H1 (cell line): ENCODE measurements around the gene WDR27. TPM values are rescaled to one million over a fixed set of nuclear protein-coding genes. Genes with fewer than 3 reads are reported as not detected.

Experiments used
- CTCF ChIA-PET: fragments of 300-600 bp; sonication (Branson Sonifier 250); formaldehyde crosslinking; loops from one replicate; lab custom pipeline; 2021; ENCODE audit not compliant: partially characterized antibody; lab: Charles Lee
- POLR2A ChIA-PET: fragments of 300-600 bp; sonication (Branson Sonifier 250); formaldehyde crosslinking; loops from one replicate; lab custom pipeline; 2021; ENCODE audit warnings: inconsistent platforms; ENCODE audit not compliant: partially characterized antibody; lab: Charles Lee
- DNase-seq, 2 experiments: peaks; one replicate each; pipeline versions ENCODE4 v3.0.0 to v3.0.0-alpha.2; 2010 to 2022; ENCODE audit warnings: low spot score in 2 of 2, low read depth in 1 of 2, mixed read lengths in 1 of 2
- FAIRE-seq: peaks from 2 replicates; lab custom pipeline; 2011; peaks lifted over from hg19 to GRCh38; lab: Jason Lieb, UNC
- H2AFZ ChIP-seq: 2 replicates; pipeline ENCODE4 v1.8.1; 2012; ENCODE audit warnings: low read length, inconsistent platforms
- H2AK5ac ChIP-seq: 2 replicates; pipeline ENCODE4 v1.6.1; 2013; ENCODE audit warnings: low read depth, low read length
- H2BK120ac ChIP-seq: replicated peaks from 2 replicates; pipeline ENCODE3; 2013; ENCODE audit warnings: low read depth, low read length, inconsistent platforms
- H2BK12ac ChIP-seq: 2 replicates; pipeline ENCODE4 v1.6.1; 2013; ENCODE audit warnings: low read depth, low read length
- H2BK15ac ChIP-seq: 2 replicates; pipeline ENCODE4 v1.6.1; 2013; ENCODE audit warnings: low read length
- H2BK20ac ChIP-seq: 2 replicates; pipeline ENCODE4 v1.6.1; 2013; ENCODE audit warnings: low read length
- H2BK5ac ChIP-seq: 2 replicates; pipeline ENCODE4 v1.6.1; 2013; ENCODE audit warnings: low read depth, low read length
- H3K14ac ChIP-seq: 2 replicates; pipeline ENCODE4 v1.6.1; 2013; ENCODE audit warnings: inconsistent platforms; ENCODE audit not compliant: insufficient read length
- H3K18ac ChIP-seq: 2 replicates; pipeline ENCODE4 v1.6.1; 2013; ENCODE audit warnings: low read length; ENCODE audit errors: extremely low read depth
- H3K23ac ChIP-seq: 2 replicates; pipeline ENCODE4 v1.6.1; 2013; ENCODE audit warnings: inconsistent platforms; ENCODE audit not compliant: insufficient read length
- H3K23me2 ChIP-seq: 2 replicates; pipeline ENCODE4 v1.6.1; 2013; ENCODE audit warnings: low read depth, low read length
- H3K27ac ChIP-seq: 2 replicates; pipeline ENCODE4 v1.6.1; 2011; ENCODE audit warnings: low read depth, low read length, inconsistent platforms
- H3K27me3 ChIP-seq, 4 experiments: replicated peaks in 1 of 4; 1 replicate in 1 of 4; 2 replicates in 3 of 4; pipeline versions ENCODE4 v1.6.1 to v1.8.1; 2011 to 2013; ENCODE audit warnings: low read length in 3 of 4, mild to moderate bottlenecking in 3 of 4, inconsistent platforms in 2 of 4, mixed read lengths in 2 of 4, moderate library complexity in 1 of 4; ENCODE audit not compliant: control insufficient read depth in 3 of 4, insufficient read depth in 3 of 4; ENCODE audit errors: extremely low read depth in 1 of 4
- H3K36me3 ChIP-seq, 4 experiments: 2 replicates each; pipeline versions ENCODE4 v1.6.1 to v1.8.1; 2011 to 2013; ENCODE audit warnings: mild to moderate bottlenecking in 4 of 4, low read length in 3 of 4, moderate library complexity in 2 of 4, control low read depth in 1 of 4, inconsistent platforms in 1 of 4; ENCODE audit not compliant: insufficient read depth in 4 of 4, control insufficient read depth in 2 of 4
- H3K4ac ChIP-seq: replicated peaks from 2 replicates; pipeline ENCODE3; 2013; ENCODE audit warnings: low read length, low read depth, mixed read lengths, inconsistent platforms; ENCODE audit not compliant: insufficient read length
- H3K4me1 ChIP-seq, 4 experiments: replicated peaks in 1 of 4; 1 replicate in 1 of 4; 2 replicates in 3 of 4; pipeline versions ENCODE4 v1.6.1 to v1.8.1; 2011 to 2013; ENCODE audit warnings: low read length in 3 of 4, inconsistent platforms in 2 of 4, mixed read lengths in 1 of 4; ENCODE audit not compliant: insufficient read depth in 4 of 4, control insufficient read depth in 3 of 4
- H3K4me2 ChIP-seq, 2 experiments: 2 replicates each; pipeline versions ENCODE4 v1.6.1 to v1.8.1; 2011 to 2013; ENCODE audit warnings: low read depth in 2 of 2, low read length in 2 of 2, control low read depth in 1 of 2, inconsistent platforms in 1 of 2, mild to moderate bottlenecking in 1 of 2; ENCODE audit not compliant: insufficient read depth in 1 of 2
- H3K4me3 ChIP-seq, 4 experiments: fragments of 200-600, 300-600 bp in 1 of 4; sonication (generic), shearing (Covaris generic), sonication (Bioruptor Twin) in 1 of 4; 2 replicates each; pipeline versions ENCODE4 v1.5.1 to v1.8.1; 2011 to 2016; ENCODE audit warnings: low read length in 4 of 4, low read depth in 3 of 4, control low read depth in 2 of 4, inconsistent platforms in 2 of 4, mild to moderate bottlenecking in 2 of 4, mixed read lengths in 1 of 4, moderate library complexity in 1 of 4; ENCODE audit not compliant: insufficient read depth in 2 of 4; ENCODE audit errors: extremely low read depth in 1 of 4
- H3K56ac ChIP-seq: replicated peaks from 2 replicates; pipeline ENCODE3; 2013; ENCODE audit warnings: low read depth, mild to moderate bottlenecking, mixed read lengths, low read length, inconsistent platforms; ENCODE audit not compliant: insufficient read length
- H3K79me1 ChIP-seq: 2 replicates; pipeline ENCODE4 v1.6.1; 2013; ENCODE audit warnings: low read depth, low read length, control low read depth
- H3K79me2 ChIP-seq, 2 experiments: 2 replicates each; pipeline versions ENCODE4 v1.6.1 to v1.8.1; 2012 to 2013; ENCODE audit warnings: low read length in 2 of 2, mild to moderate bottlenecking in 2 of 2, inconsistent platforms in 1 of 2; ENCODE audit not compliant: insufficient read depth in 2 of 2, control insufficient read depth in 1 of 2
- H3K9ac ChIP-seq, 4 experiments: replicated peaks in 1 of 4; 1 replicate in 1 of 4; 2 replicates in 3 of 4; pipeline versions ENCODE4 v1.6.1 to v1.8.1; 2011 to 2013; ENCODE audit warnings: low read depth in 3 of 4, low read length in 3 of 4, control low read depth in 2 of 4, mild to moderate bottlenecking in 2 of 4, moderate library complexity in 2 of 4, inconsistent platforms in 1 of 4; ENCODE audit errors: extremely low read depth in 1 of 4
- H3K9me3 ChIP-seq, 2 experiments: 2 replicates each; pipeline versions ENCODE4 v1.6.1 to v1.8.1; 2012 to 2013; ENCODE audit warnings: mild to moderate bottlenecking in 2 of 2, moderate library complexity in 2 of 2, control low read depth in 1 of 2, inconsistent platforms in 1 of 2, low read depth in 1 of 2, low read length in 1 of 2, mixed read lengths in 1 of 2; ENCODE audit not compliant: insufficient read depth in 2 of 2
- H4K20me1 ChIP-seq, 2 experiments: replicated peaks in 1 of 2; 2 replicates each; pipeline versions ENCODE3 to v1.8.1; 2011 to 2013; ENCODE audit warnings: inconsistent platforms in 2 of 2, low read length in 2 of 2, mild to moderate bottlenecking in 1 of 2; ENCODE audit not compliant: insufficient read depth in 2 of 2, control insufficient read depth in 1 of 2
- H4K5ac ChIP-seq: 2 replicates; pipeline ENCODE4 v1.6.1; 2013; ENCODE audit warnings: low read length, low read depth, mixed read lengths, inconsistent platforms; ENCODE audit not compliant: insufficient read length
- H4K8ac ChIP-seq: 2 replicates; pipeline ENCODE4 v1.8.0; 2013; ENCODE audit warnings: mild to moderate bottlenecking, moderate library complexity, low read length, inconsistent platforms; ENCODE audit not compliant: insufficient read depth; ENCODE audit errors: extremely low read depth
- H4K91ac ChIP-seq: replicated peaks from 2 replicates; pipeline ENCODE3; 2013; ENCODE audit warnings: low read length, mixed read lengths, inconsistent platforms; ENCODE audit not compliant: insufficient read length
- POLR2A ChIP-seq, 2 experiments: IDR thresholded peaks; 1 replicate in 1 of 2; 2 replicates in 1 of 2; pipeline ENCODE4 v1.6.1; 2011; ENCODE audit warnings: low read depth in 2 of 2, low read length in 2 of 2, mild to moderate bottlenecking in 2 of 2; ENCODE audit errors: control extremely low read depth in 1 of 2
- WGBS, 2 experiments: shearing (Covaris generic) in 1 of 2; methylation state at CpG; one replicate each; pipeline versions ENCODE4 v1.1.6 to v1.1.7; 2013 to 2015; ENCODE audit warnings: low lambda C conversion rate in 2 of 2, mixed read lengths in 2 of 2, inconsistent platforms in 1 of 2, low coverage in 1 of 2, missing lambda C conversion rate in 1 of 2; ENCODE audit not compliant: insufficient replicate concordance in 2 of 2, insufficient coverage in 1 of 2, insufficient read length in 1 of 2; ENCODE audit errors: extremely low coverage in 1 of 2, missing lambda C conversion rate in 1 of 2; 5-methylcytosine and 5-hydroxymethylcytosine counted together
- polyA plus RNA-seq, 7 experiments: library from polyadenylated mRNA; depleted of rRNA in 3 of 7; stranded (reverse) in 5 of 7; unstranded in 2 of 7; fragments of >200 nt in 5 of 7; fragments of 200-250 nt in 2 of 7; gene quantifications; 1 replicate in 5 of 7; 2 replicates in 1 of 7; 4 replicates in 1 of 7; pipeline versions ENCODE4 v1.2.1 to v1.2.3, GENCODE V29; 2011 to 2013; ENCODE audit warnings: missing spikeins in 2 of 7, mixed read lengths in 2 of 7
- total RNA-seq: library from RNA; stranded (reverse); fragmentation: NEBNext Ultra II Directional; extraction: Animal tissue kit (Norgen Biotek cat#: 25700); gene quantifications from 2 replicates; pipeline ENCODE4 v1.2.1, GENCODE V29; 2021

The WDR27 gene
- total and polyA plus RNA-seq, 2 of the 8 experiments (the other 6 are each of a cell fraction or from before 2014, with no cell fraction given): 53.6 to 68.6 TPM

GRCh38 chr6:169498916-169499513 is 202.8 kb downstream of the WDR27 start:
- Histone ChIP-seq H2BK120ac (no peak overlapping the region), H3K23me2 (no peaks in the 10 kb centered on the region), H3K18ac (no peak overlapping the region), H3K36me3 (no peaks in the 10 kb centered on the region), H3K4ac (no peak overlapping the region), H3K9me3 (no peaks in the 10 kb centered on the region), H4K8ac (no peak overlapping the region), H3K27ac (no peak overlapping the region), H2AFZ (no peak overlapping the region), H4K91ac (no peak overlapping the region), H2BK5ac (no peak overlapping the region), H3K23ac (no peak overlapping the region), H3K14ac (no peak overlapping the region), H2BK15ac (no peak overlapping the region), H4K5ac (no peak overlapping the region), H3K9ac (no peak overlapping the region), H2BK20ac (no peak overlapping the region), H3K79me2 (no peaks in the 10 kb centered on the region), H2AK5ac (no peak overlapping the region), H3K27me3 (no peaks in the 10 kb centered on the region), H3K4me3 (no peak overlapping the region), H3K4me2 (no peak overlapping the region), H3K4me1 (no peaks in the 10 kb centered on the region; a peak in 1 of 7 replicates), H2BK12ac (no peak overlapping the region), H3K56ac (no peak overlapping the region), H3K79me1 (no peaks in the 10 kb centered on the region; the same call in 1 of the 2 replicates), H4K20me1 (no peaks in the 10 kb centered on the region)
- ChIA-PET POLR2A (no interaction called here), CTCF (interaction anchor here (0.5 to 1.6 kb wide), 2 partner anchors 43 to 605 kb away, joined by 3 to 4 read pairs; no protein-coding TSS in a partner anchor)
- DNase-seq (no peak), FAIRE-seq (no peak)
- 92% methylated on average over 15 of the region's 15 CpGs; no CpG with 5 or more reads in 1 of the 2 experiments for WGBS, 2 experiments
- no peak for TF ChIP-seq POLR2A (IDR thresholded peaks at IDR 0.05; ENCODE audit: control extremely low read depth in 1 of 2, low read depth in 2 of 2, low read length in 2 of 2)
